ENCODE data around the gene ANTKMT.

Gene ANTKMT

DNA sequence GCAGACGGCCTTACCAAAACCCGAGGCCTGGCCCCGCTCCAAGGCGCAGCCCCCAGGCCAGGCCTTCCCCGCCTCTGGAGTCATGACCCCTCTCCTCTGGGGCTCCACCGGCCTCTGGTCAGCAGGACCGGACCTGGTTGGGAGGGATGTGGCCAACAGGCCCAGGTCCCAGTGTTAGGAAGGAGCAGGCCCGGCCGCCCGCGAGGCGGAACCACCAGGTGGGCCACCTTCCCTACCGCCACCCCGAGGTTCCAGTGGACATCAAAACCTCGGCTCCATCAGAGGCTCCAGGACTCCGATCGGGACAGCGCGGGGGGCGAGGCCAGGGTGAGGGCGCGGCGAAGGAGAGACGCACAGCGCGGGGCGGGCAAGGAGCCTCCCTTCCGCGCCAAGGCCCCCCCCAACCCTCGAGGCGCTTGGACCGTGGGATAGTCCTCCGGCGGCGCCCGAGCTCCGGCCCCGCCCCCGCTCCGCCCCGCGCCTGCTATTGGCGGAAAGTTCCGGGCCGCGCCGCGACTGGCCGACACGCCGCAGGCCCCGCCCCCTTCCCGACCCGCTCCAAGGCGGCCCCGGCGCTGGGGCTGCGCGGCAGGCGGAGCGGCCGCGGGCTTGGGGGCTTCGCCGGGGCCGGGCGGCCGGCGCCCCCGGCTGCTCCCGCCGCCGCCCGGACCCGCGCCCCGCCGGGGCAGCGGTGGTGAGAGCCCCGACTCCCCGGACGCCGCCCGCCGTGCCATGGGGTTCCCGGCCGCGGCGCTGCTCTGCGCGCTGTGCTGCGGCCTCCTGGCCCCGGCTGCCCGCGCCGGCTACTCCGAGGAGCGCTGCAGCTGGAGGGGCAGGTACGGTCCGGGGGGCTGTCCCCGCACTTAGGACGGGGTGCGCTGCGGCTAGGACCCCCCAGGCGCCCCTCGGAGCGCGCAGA, 6.1 kb upstream of the ANTKMT start, which contains the start of gene METRN:
Gene METRN, plus strand, starts transcription at position 561 of the 919 bp plus-strand sequence. Its CDS starts 172 bp downstream, at position 733.
- peak; percentile 63 to 87 for DNase-seq (ENCODE audit: low read depth in 2 of 2)

DNA sequence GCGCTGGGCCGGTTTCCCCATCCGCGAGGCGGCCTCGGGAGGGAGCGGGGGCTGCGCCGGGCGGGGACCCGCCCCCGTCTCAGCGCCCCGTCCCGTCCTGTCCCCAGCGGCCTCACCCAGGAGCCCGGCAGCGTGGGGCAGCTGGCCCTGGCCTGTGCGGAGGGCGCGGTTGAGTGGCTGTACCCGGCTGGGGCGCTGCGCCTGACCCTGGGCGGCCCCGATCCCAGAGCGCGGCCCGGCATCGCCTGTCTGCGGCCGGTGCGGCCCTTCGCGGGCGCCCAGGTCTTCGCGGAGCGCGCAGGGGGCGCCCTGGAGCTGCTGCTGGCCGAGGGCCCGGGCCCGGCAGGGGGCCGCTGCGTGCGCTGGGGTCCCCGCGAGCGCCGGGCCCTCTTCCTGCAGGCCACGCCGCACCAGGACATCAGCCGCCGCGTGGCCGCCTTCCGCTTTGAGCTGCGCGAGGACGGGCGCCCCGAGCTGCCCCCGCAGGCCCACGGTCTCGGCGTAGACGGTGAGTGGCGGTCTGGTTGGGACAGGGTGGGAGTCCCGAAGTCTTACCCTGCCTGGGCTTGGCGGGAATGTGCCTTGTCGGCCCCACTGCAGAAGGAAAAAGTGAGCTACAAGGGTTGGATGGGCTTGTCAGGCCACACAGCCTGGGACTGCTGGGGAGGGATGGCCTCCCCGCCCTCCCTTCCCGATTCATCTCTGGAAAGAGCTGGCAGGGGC, 5.3 kb upstream of the ANTKMT start:
- no peak for DNase-seq (ENCODE audit: low read depth in 2 of 2)

DNA sequence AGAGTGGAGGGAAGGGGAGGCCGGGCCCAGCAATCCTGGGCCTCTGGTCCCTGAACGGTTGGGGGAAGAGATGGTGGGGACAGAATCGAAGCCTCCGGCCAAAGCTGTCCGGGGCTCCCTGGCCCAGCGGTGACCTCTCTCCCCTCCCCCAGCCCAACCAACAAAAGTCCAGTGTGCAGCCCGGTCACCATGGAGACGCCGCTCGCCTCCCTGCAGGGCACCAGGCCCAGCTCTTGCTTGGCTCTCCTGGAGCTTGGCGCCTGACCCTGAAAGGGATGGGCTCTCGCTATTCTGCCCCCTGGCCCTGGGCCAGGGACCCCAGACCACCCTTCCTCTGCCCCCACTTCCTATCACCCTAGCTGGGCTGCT, 4.8 kb upstream of the ANTKMT start:
- DNase-seq (ENCODE audit: low read depth in 2 of 2), result no peak

DNA sequence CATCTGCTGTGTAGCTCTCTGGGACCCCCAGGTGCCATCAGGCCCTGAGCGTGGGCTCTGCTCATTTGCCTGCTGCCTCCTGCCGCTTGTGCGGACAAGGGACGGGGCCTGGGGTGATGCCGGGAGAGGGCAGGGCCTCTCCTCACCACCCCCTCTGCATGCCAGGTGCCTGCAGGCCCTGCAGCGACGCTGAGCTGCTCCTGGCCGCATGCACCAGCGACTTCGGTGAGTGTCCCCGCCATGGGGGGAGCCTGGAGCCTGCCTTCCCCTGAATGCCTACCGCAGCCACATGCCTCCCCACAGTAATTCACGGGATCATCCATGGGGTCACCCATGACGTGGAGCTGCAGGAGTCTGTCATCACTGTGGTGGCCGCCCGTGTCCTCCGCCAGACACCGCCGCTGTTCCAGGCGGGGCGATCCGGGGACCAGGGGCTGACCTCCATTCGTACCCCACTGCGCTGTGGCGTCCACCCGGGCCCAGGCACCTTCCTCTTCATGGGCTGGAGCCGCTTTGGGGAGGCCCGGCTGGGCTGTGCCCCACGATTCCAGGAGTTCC, 4.1 kb upstream of the ANTKMT start:
- DNase-seq (ENCODE audit: low read depth in 2 of 2), result no peak

DNA sequence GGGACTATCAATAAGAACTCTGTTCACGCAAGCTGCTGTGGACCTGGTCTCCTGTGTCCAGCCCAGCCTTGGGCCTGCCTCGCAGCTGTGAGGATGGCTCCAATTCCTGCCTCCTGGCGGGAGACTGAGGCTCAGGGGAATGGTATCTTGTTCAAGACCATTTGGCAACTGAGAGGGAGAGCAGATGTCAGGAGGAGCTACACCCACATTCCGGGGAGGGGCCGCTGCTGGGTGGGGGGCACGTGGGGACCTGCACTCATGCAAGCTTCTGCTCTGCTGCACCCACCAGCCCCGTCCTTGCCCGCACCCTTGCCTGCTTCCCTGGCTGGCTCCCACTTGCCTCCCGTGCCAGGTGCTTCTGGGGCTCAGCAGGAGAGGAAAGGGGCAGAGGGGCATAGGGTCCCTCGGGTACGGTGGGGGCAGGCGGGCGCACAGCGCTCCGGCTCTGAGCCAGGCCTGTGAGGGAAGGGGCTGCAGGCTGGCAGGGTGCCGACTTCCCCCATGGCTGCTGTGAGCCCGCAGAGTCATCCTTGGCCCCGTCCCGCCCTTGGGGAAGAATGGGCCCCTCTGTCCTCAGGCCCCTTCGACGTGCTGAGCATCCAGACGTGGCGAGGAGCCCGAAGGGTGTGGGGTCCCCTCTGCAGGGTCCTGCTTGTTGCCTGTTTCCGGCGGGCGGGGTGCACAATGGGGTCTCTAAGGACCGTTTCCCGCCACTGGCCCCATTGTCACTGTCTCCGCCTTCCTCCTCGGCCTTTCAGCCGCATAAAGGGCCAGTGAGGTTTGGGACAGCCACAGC, 3.3 kb upstream of the ANTKMT start:
- DNase-seq (ENCODE audit: low read depth in 2 of 2), result no peak

DNA sequence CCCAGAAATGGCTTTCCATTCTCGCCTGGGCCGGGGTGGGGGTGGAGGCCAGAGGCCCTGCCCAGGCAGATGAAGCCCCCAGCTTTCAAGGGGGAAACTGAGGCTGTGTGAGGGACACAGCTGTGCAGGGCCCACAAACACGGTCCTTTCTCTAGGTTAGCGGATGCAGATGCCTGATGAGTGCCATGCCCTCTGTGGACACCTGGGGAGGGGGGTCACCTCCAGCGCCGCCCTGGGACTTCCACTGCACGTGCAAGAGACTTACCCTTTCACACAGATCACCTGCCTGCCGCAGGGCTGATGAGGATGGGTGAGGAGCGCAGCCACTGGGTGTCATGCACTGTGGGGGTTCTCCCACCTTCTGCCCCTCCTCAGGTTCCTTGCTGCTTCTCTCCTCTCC, 2.6 kb upstream of the ANTKMT start:
- DNase-seq (ENCODE audit: low read depth in 2 of 2), result no peak

DNA sequence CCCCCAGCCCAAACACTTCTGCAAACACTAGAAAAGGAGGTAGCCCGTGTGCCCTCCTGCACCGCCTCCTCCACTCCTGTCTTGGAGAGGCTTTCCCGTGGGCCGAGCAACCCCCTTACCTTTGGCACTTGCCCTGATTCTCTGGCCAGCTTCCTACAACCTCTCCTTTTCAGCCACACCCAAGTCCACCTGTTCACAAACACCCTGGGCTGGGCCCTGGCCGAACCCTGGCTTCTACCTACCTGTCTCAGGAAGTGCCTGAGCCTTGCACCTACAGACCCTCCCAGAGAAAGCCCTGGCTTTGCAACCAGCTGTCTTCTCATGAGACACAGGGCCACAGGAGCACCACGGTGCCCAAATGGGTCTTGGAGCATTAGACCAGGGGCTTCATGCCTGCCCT, 2.0 kb upstream of the ANTKMT start:
- DNase-seq (ENCODE audit: low read depth in 2 of 2), result no peak

DNA sequence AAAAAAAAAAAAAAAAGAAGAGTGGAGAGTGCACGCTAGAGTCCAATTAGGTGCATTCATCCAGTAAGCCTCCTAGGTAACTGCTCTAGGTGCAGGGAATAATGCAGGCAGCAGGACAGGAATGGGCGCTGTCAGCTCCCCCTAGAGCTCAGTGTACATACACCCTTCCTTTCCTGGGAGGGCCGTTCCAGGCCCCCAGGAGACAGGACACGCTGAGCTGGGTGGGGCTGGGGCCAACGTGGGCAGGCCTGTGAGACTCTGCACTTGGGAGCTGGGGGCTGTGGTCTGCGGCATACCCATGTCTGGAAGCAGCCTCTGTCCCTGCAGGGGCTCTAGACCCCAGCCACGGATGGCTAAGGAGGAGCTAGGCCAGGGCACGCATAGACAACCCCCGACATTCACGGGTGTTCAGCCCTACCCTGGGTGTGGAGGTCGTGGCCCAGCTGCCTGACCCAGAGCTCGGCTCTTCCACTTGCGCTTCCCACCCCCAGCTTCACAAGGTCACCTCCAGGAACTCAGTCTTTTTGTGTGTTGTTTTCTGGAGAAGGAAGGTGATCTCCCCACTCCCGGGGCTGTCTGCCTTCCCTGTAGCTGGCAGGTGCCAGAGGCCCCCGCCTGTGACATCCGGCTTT, 1.0 kb upstream of the ANTKMT start:
- DNase-seq (ENCODE audit: low read depth in 2 of 2), result no peak

DNA sequence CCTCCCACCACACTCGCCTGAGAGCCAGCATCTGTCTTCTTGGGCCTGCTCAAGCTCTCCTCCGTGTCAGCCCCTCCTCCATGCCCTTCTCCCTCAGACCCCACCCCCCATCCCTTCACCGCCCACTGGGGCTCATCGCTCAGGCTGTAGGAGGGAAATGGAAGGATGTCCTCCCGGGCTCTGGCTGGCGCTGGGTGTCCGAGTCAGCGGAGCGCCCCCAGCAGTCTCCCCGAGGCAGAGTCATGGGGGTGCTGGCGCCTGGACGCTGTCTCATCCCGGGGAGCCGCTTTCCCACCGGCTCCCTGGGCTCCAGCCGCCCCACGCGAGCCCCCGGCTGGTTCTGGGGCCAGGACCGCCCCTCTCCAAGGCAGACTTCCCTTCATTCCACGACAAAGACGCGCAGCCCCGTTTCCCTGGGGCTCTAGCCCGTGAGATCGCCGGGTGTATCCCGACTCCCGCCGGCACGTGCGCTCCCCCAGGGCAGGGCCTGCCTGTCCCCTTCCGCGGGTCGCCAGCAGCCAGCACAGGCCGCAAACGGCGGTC, 428 bp upstream of the ANTKMT start:
- DNase-seq (ENCODE audit: low read depth in 2 of 2), result peak in 1 of 2 donors; percentile 40

DNA sequence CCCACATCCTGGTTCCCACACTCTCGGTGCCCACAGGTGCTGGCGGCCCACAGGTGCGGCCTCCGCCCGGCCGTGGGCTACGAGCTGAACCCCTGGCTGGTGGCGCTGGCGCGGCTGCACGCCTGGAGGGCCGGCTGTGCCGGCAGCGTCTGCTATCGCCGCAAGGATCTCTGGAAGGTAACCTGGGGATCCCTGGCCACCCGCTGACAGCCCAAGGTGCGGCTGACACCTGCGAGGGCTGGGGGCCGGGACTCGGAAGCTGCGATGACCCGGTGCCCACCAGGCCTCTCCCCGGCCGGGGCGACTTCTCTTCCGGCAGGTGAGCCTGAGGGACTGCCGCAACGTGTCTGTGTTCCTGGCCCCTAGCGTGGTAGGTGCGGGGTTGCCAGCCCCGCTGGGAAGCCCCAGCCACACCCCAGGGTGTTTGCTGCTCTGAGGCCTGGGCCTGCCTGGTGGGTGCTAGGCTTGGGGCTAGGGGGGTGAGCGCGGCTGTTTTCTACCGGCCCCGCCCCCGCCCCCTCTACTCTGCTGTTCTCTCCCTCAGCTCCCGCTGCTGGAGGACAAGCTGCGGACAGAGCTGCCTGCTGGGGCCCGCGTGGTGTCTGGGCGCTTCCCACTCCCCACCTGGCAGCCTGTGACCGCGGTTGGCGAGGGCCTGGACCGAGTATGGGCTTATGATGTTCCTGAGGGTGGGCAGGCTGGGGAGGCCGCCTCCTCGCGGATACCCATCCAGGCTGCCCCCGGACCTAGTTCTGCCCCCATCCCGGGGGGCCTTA, 1.0 kb downstream of the ANTKMT start:
- DNase-seq (ENCODE audit: low read depth in 2 of 2), result no peak

DNA sequence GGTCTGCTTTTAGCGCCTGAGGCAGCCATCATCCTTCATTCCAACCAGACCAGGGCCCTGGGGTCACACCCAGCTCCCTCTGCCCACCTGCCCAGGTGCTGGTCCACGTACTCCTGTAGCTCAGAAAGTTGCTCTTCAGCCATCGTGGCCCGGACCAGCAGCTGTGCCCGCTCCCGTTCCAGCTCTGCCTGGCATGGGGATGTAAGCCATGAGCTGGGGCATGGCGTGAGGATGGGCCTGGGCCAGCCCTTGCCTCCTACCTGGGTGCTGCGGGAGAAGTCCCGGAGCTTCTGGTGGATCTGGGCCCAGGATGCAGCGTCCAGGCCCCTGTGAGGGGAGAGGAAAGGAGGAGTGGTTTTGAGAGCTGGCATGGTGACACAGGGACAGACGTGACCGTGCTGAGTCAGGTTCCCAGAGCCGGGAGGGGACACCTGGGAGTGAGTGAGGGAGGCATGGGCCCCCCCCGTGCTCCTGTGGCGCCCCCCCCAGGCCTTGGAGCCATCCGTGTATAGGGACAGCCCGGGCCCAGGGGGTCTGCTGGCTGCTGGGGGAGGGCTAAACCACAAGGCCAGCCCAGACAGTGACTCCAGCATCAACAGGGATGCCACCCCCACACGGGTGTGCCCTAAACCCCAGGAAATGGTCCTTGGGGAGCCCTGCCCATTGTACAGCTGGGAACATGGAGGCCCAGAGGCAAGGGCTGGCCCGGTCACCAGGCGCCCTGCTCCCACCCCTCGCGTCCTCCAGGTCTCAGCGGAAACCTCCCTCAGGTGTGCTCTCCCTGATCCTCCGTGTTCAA, 2.1 kb downstream of the ANTKMT start:
- no peak for DNase-seq (ENCODE audit: low read depth in 2 of 2)

DNA sequence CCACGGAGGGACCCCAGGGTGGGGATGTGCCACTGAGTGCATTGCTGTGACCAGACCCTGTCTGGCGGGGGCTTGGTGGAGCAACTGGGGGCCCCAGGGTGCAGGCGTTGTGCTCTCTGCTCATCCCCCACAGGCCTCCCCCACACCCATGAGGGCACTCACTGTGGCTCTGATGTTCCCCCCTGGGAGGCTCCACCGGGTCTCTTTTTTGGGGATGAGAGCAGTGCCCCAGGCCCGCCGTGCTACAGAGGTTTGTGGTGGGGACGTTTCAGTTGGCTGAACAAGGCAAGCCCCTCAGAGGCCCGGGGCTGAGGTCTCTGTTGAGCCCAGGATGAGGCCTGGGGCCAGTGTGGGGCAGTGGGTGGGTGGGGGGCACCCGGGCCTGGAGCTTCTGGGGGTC, 2.7 kb downstream of the ANTKMT start:
- DNase-seq (ENCODE audit: low read depth in 2 of 2), result no peak

DNA sequence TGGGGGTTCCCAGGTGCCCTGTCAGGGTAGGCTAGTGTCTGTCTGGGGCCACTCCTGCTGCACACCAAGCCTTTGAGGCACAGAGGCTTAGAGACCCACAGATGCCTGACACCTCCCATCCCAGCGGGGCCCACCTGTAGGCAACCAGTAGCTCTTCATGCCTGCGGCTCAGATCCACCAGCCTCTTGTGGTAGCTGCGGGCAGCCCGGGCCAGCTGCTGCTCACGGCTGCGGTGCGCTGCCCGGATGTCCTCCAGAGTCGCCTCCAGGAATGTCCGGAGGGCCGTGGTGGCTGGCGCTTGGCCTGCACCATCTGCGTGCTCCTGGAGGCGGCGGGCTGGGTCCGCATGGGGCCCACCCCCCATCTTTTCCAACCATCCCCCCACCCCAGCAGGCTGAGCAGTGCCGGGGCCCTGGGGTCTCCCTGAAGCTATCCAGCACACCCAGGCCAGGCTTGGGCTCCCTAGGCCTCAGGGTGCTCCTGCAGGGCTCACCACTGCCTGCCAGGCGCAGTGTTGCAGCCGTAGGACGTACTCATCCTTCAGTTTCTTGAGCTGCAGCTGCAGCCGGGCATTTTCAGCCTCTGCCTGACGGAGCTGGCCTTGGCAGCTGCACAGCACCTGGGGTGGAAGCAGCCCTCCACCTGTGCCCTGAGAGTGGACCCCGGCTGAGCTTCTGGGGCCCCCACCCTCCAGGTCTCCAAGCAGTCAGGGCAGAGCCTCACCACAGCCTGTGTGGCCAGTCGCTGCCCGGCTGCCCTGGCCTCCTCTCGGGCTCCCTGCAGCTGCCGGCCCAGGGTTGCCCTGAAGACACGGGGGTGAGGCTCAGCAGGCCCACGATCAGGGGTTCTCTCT, 3.5 kb downstream of the ANTKMT start:
- no peak for DNase-seq (ENCODE audit: low read depth in 2 of 2)

DNA sequence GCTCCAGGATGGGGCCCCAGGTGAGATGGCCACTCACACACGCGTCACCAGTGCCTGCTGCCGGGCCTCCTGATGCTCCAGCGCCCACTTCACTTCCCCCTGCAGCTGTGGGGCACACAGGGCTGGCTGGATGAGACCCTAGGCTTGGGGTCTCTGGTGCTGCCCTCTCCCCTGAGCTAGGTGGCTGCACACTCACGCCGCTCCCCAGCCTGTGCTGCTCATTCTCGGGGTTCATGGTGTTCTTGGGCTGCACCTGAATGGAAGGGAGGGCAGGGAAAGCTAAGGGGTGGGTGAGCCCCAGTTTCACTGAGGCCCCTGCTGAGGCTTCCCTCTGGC, 4.1 kb downstream of the ANTKMT start:
- DNase-seq (ENCODE audit: low read depth in 2 of 2), result no peak

DNA sequence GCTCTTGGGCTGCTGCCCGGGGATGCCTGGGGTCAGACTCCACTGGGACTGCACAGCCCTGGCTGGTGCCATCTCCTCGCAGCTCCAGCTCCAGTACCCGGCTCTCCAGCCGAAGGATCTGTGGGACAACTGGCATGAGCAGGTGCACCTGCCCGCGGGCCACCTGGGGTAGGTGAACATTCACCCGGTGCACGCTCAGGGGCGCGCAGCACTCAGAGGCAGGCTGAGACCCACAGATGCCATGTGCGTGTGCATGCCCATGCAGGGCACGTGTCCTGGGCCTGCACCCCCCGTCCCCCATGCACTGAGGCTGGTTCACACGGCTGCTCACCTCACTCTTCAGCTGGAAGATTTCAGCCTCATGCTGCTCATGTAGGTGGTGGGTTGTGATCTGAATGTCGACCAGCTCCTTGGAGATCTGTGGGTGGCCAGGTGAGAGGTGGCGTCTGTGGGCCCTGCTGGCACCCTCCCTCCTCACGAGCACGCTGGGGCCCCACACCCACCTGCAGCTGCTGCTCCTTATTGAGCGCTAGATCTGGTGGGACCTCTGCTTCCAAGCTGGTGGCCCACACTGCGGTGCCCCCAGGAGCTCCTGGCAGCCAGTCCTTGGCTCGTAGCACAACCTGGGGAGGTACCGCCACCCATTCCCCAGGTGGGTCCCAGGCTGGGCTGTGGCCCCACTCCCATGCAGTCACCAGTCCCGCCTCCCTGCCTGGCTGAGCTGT, 4.7 kb downstream of the ANTKMT start:
- no peak for DNase-seq (ENCODE audit: low read depth in 2 of 2)

DNA sequence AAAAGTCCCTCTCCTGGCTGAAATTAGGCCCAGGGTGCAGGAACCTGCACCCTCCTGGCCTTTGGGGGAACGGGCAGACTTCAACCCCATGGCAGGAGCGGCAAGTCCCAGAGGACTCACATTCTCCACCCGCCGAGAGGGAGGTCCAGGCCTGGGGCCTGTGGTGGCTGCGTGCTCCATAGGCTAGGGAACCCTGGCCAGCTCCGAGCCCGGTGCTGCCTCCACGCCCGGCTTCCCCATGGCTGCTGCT, 5.2 kb downstream of the ANTKMT start:
- DNase-seq (ENCODE audit: low read depth in 2 of 2), result no peak

DNA sequence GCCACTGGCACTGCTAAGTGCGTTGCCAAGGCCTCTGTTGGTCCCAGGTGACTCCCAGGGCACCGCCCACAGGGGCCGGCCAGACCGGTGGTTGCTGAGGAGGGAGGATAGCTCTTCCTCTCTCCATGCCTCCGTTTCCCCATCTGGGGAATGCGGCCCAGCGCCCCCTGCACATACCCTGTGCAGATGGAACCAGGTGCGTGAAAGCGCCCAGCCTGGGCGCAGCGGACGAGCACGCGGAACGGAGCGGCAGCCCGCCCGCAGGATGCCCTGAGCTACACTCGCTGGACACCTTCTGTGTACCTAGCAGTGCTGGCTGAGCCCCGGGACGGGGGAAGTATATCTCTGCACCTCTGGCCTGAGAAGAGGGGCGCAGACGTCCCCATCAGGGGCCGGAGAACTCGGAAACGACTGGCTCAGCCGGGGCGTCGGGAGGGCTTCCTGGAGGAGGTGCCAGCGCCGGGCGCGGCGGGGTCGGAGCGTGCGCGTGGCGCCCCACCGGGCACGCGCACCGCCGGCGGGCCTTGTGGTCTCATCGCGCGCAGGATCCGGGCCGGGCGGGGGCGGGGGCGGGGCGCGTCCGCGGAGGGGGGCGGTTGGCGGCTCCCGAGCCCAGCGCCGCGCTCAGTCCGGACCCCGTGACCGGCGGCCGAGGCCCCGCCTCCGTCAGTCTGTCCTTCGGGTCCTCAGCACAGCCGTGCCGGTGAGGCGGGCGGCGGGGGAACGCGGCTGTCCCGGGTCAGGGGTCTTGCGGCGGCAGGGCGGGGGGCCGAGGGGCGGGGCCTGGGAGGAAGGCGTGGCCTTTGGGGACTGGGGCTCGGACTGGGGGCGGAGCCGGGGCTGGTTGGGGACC, 5.7 kb downstream of the ANTKMT start, which contains the start of the genes CCDC78 and HAGHL:
Gene CCDC78, minus strand, starts transcription at position 6 of the 853 bp plus-strand sequence. CDS start 76 bp downstream, outside the sequence.
Gene HAGHL, plus strand, starts transcription at position 669 of the 853 bp plus-strand sequence. CDS start 404 bp downstream, outside the sequence.
- DNase-seq (ENCODE audit: low read depth in 2 of 2), result peak; percentile 21 to 65
